ENCODE results near the gene PMF1. TPM values are rescaled to one million over a fixed set of nuclear protein-coding genes. Genes with fewer than 3 reads are reported as not detected.

The PMF1 gene
- total RNA-seq, 1 donor from 2014 or later, result 57.0 TPM

GRCh38 chr1:156284112-156284511 lies 71.3 kb downstream of the PMF1 start, which contains the start of gene TMEM79:
Gene TMEM79 (plus strand): TSS chr1:156284325. CDS start chr1:156285227, 902 bp downstream.
- no peak for TF ChIP-seq CTCF (IDR thresholded peaks at IDR 0.05)
- Mint-ChIP-seq H3K36me3 (ENCODE audit: unreplicated experiment) (no peaks in the 10 kb centered on the region), H3K27me3 (ENCODE audit: unreplicated experiment) (no peaks in the 10 kb centered on the region), H3K4me1 (ENCODE audit: unreplicated experiment) (peaks cover 28% of the 10 kb centered on the region), H3K27ac (ENCODE audit: unreplicated experiment) (peak within 1 kb of the TSS; percentile 88), H3K4me3 (ENCODE audit: unreplicated experiment) (peak within 1 kb of the TSS; percentile 86), H3K9me3 (ENCODE audit: unreplicated experiment) (no peaks in the 10 kb centered on the region)
- no peak for DNase-seq (ENCODE audit: extremely low spot score, unreplicated experiment)

GRCh38 chr1:156284757-156285156 lies 72.0 kb downstream of the PMF1 start:
- H3K27ac Mint-ChIP-seq (ENCODE audit: unreplicated experiment), result no peak overlapping the region
- no peaks in the 10 kb centered on the region for H3K9me3 Mint-ChIP-seq (ENCODE audit: unreplicated experiment)
- H3K36me3 Mint-ChIP-seq (ENCODE audit: unreplicated experiment), result peaks cover 3% of the 10 kb centered on the region
- TF ChIP-seq CTCF (IDR thresholded peaks at IDR 0.05), result no peak
- DNase-seq (ENCODE audit: extremely low spot score, unreplicated experiment), result no peak
- H3K27me3 Mint-ChIP-seq (ENCODE audit: unreplicated experiment), result no peaks in the 10 kb centered on the region
- H3K4me3 Mint-ChIP-seq (ENCODE audit: unreplicated experiment), result no peak overlapping the region
- H3K4me1 Mint-ChIP-seq (ENCODE audit: unreplicated experiment), result peaks cover 28% of the 10 kb centered on the region

GRCh38 chr1:156285437-156285836 lies 72.6 kb downstream of the PMF1 start:
- no peaks in the 10 kb centered on the region for H3K27me3 Mint-ChIP-seq (ENCODE audit: unreplicated experiment)
- H3K36me3 Mint-ChIP-seq (ENCODE audit: unreplicated experiment), result peaks cover 7% of the 10 kb centered on the region
- H3K4me1 Mint-ChIP-seq (ENCODE audit: unreplicated experiment), result peaks cover 31% of the 10 kb centered on the region
- no peak overlapping the region for H3K4me3 Mint-ChIP-seq (ENCODE audit: unreplicated experiment)
- no peak overlapping the region for H3K27ac Mint-ChIP-seq (ENCODE audit: unreplicated experiment)
- no peaks in the 10 kb centered on the region for H3K9me3 Mint-ChIP-seq (ENCODE audit: unreplicated experiment)
- no peak for DNase-seq (ENCODE audit: extremely low spot score, unreplicated experiment)
- no peak for TF ChIP-seq CTCF (IDR thresholded peaks at IDR 0.05)

- Mint-ChIP-seq H3K9me3 (ENCODE audit: unreplicated experiment) (no peaks in the 10 kb centered on the region), H3K4me1 (ENCODE audit: unreplicated experiment) (peaks cover 28% of the 10 kb centered on the region), H3K36me3 (ENCODE audit: unreplicated experiment) (peaks cover 7% of the 10 kb centered on the region), H3K27me3 (ENCODE audit: unreplicated experiment) (no peaks in the 10 kb centered on the region), H3K27ac (ENCODE audit: unreplicated experiment) (no peak overlapping the region), H3K4me3 (ENCODE audit: unreplicated experiment) (no peak overlapping the region)
- no peak for DNase-seq (ENCODE audit: extremely low spot score, unreplicated experiment)
- TF ChIP-seq CTCF (IDR thresholded peaks at IDR 0.05), result no peak
These were observed 73.3 kb downstream of the PMF1 start for GRCh38 chr1:156286061-156286460.

Other genes starting within 250 kb of the PMF1 start
- 199 and 201 TPM in 2 replicates for gene ARHGEF2, start 234.5 kb upstream of the PMF1 start, total RNA-seq
- 283 and 284 TPM in 2 replicates for gene SSR2, start 192.1 kb upstream of the PMF1 start, total RNA-seq
- gene UBQLN4, start 159.2 kb upstream of the PMF1 start, total RNA-seq, result 36.4 and 36.9 TPM in 2 replicates
- 56.2 and 59.9 TPM in 2 replicates for gene LAMTOR2, start 158.2 kb upstream of the PMF1 start, total RNA-seq
- gene RAB25, start 151.8 kb upstream of the PMF1 start, total RNA-seq, result not detected in 2 replicates
- 19.8 and 20.7 TPM in 2 replicates for gene MEX3A, start 130.5 kb upstream of the PMF1 start, total RNA-seq
- 733 and 792 TPM in 2 replicates for gene LMNA, start 98.3 kb upstream of the PMF1 start, total RNA-seq
- 1.6 and 1.8 TPM in 2 replicates for gene SEMA4A, start 59.4 kb upstream of the PMF1 start, total RNA-seq
- gene SLC25A44, start 18.9 kb upstream of the PMF1 start, total RNA-seq, result 20.2 and 23.4 TPM in 2 replicates
- 0.52 TPM in 1 of 2 replicates, not detected in the other for gene BGLAP, start 29.2 kb downstream of the PMF1 start, total RNA-seq
- gene PAQR6, start 35.0 kb downstream of the PMF1 start, total RNA-seq, result 12.0 and 12.5 TPM in 2 replicates
- 75.8 and 78.1 TPM in 2 replicates for gene SMG5, start 69.8 kb downstream of the PMF1 start, total RNA-seq
- gene TMEM79, start 71.3 kb downstream of the PMF1 start, total RNA-seq, result 2.6 and 3.3 TPM in 2 replicates
- gene GLMP, start 82.7 kb downstream of the PMF1 start, total RNA-seq, result 77.1 and 86.4 TPM in 2 replicates
- not detected in 2 replicates for gene VHLL, start 86.3 kb downstream of the PMF1 start, total RNA-seq
- gene CCT3, start 125.3 kb downstream of the PMF1 start, total RNA-seq, result 192 and 193 TPM in 2 replicates
- gene TSACC, start 125.5 kb downstream of the PMF1 start, total RNA-seq, result not detected in 2 replicates
- gene RHBG, start 156.2 kb downstream of the PMF1 start, total RNA-seq, result not detected in 2 replicates

Data from osteocyte (in vitro differentiated cells).